ENCODE data around the gene DCBLD2. TPM values are rescaled to one million over a fixed set of nuclear protein-coding genes. Genes with fewer than 3 reads are reported as not detected.

The DCBLD2 gene
- total and polyA plus RNA-seq, 2 of the 13 experiments (the other 11 are each of a cell fraction or from before 2014, with no cell fraction given), result 43.8 to 56.9 TPM

- TF ChIP-seq MIER2 (CRISPR knock-in tag; IDR thresholded peaks at IDR 0.05), result no peak
- TF ChIP-seq PBX3 (CRISPR knock-in tag; IDR thresholded peaks at IDR 0.05; ENCODE audit: borderline replicate concordance), result 0 out of 2 replicates have a peak, but pooled peaks have one; percentile 50
- no peak for TF ChIP-seq ZNF496 (CRISPR knock-in tag; IDR thresholded peaks at IDR 0.05; ENCODE audit: insufficient replicate concordance)
- no peak for TF ChIP-seq CSRNP2 (CRISPR knock-in tag; conservative IDR thresholded peaks at IDR 0.05; ENCODE audit: low read depth)
- no peak for TF ChIP-seq ZNF512B (CRISPR knock-in tag; IDR thresholded peaks at IDR 0.05; ENCODE audit: borderline replicate concordance)
- TF ChIP-seq ZNF367 (CRISPR knock-in tag; IDR thresholded peaks at IDR 0.05; ENCODE audit: borderline replicate concordance), result no peak; the same call in 1 of the 2 replicates
- TF ChIP-seq E2F2 (CRISPR knock-in tag; IDR thresholded peaks at IDR 0.05; ENCODE audit: borderline replicate concordance), result no peak
- TF ChIP-seq TRIM24 (CRISPR knock-in tag; IDR thresholded peaks at IDR 0.05), result peak; percentile 23; the same call in 1 of the 2 replicates
- no peak for TF ChIP-seq ZNF34 (CRISPR knock-in tag; IDR thresholded peaks at IDR 0.05; ENCODE audit: borderline replicate concordance)
- no peak for TF ChIP-seq ZMYM2 (CRISPR knock-in tag; IDR thresholded peaks at IDR 0.05)
- no peak; the same call in 1 of the 2 replicates for TF ChIP-seq ZNF670 (CRISPR knock-in tag; IDR thresholded peaks at IDR 0.05; ENCODE audit: borderline replicate concordance)
- no peak for TF ChIP-seq TFE3 (CRISPR knock-in tag; IDR thresholded peaks at IDR 0.05)
- TF ChIP-seq ZBED4 (CRISPR knock-in tag; IDR thresholded peaks at IDR 0.05; ENCODE audit: borderline replicate concordance), result peak; percentile 97; the same call in 1 of the 2 replicates
- TF ChIP-seq PITX1 (CRISPR knock-in tag; IDR thresholded peaks at IDR 0.05), result peak; percentile 40; the same call in 1 of the 2 replicates
Observed at GRCh38 chr3:98901392-98902350, at the start of gene DCBLD2 (continued).

Data from HepG2 (cell line).